Skeletal muscle satellite cell (primary cell): ENCODE measurements around the gene MEF2C.
"Not testable (repeated sequence)": the region's sequence is repeated elsewhere in the genome, so short reads cannot be mapped to it uniquely, and the experiment has no call there.

Experiments used
- H3K27me3 ChIP-seq: 2 replicates; pipeline ENCODE4 v1.7.0; 2013; ENCODE audit warnings: low read length; ENCODE audit not compliant: control insufficient read depth, insufficient read depth
- H3K36me3 ChIP-seq: 2 replicates; pipeline ENCODE4 v1.7.0; 2013; ENCODE audit warnings: mild to moderate bottlenecking, control low read depth, low read length; ENCODE audit not compliant: insufficient read depth
- H3K4me1 ChIP-seq: 2 replicates; pipeline ENCODE4 v1.7.0; 2013; ENCODE audit warnings: low read length; ENCODE audit not compliant: control insufficient read depth, insufficient read depth
- H3K4me2 ChIP-seq: 2 replicates; pipeline ENCODE4 v1.7.0; 2013; ENCODE audit warnings: mild to moderate bottlenecking, low read length
- H3K4me3 ChIP-seq: 2 replicates; pipeline ENCODE4 v1.7.0; 2013; ENCODE audit warnings: low read length
- H3K9ac ChIP-seq: 2 replicates; pipeline ENCODE4 v1.7.0; 2013; ENCODE audit warnings: mild to moderate bottlenecking, low read depth, low read length, moderate library complexity
- H3K9me3 ChIP-seq: replicated peaks from 2 replicates; pipeline ENCODE4 v1.7.0; 2013; ENCODE audit warnings: mild to moderate bottlenecking, control low read depth, low read length

Gene MEF2C

DNA sequence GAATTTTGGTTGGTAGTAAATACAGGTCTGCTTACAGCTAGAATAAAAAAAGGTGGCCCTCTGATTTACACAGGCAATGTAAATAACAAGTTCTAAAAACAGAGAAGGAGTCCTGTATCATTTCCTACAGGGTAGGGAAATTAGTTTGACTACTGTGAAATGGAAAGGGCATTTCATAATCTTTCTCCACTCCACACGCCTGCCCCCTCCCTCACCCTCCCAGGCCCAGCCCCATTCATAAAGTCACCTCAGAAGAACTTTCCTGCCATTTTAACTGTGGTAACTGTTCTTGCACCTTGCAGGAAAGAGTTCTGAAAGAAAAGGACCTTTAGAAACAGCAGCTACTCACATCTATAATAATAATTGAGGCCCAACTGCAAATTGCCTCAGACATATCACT, 69.7 kb downstream of the MEF2C start:
- H3K27me3 ChIP-seq, result no peaks in the 10 kb centered on the region
- no peak overlapping the region for H3K9ac ChIP-seq
- no peaks in the 10 kb centered on the region for H3K36me3 ChIP-seq
- H3K4me2 ChIP-seq, result no peak overlapping the region
- H3K4me3 ChIP-seq, result no peak overlapping the region
- H3K9me3 ChIP-seq, result no peaks in the 10 kb centered on the region
- no peaks in the 10 kb centered on the region for H3K4me1 ChIP-seq

DNA sequence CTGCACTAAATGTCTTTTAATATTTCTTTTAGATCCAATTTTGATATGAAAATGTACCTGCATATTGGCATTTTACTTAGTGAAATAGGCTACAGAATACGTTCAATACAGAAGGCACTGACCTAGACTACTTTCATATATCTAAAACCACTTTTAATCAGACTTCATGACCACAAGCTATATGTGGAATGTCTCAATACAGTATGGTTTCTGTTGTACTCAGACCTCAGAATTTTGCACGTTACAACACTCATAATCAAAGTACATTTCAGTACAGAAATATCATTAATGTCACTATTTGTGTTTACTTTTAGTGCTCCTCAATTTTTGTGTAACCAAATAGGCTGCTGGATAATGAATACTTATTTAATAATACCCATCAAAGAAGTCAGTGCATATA, 74.8 kb downstream of the MEF2C start:
- Histone ChIP-seq H3K4me3 (no peak overlapping the region), H3K36me3 (no peaks in the 10 kb centered on the region), H3K9ac (no peak overlapping the region), H3K4me1 (no peaks in the 10 kb centered on the region), H3K4me2 (no peak overlapping the region), H3K9me3 (no peaks in the 10 kb centered on the region), H3K27me3 (no peaks in the 10 kb centered on the region)

DNA sequence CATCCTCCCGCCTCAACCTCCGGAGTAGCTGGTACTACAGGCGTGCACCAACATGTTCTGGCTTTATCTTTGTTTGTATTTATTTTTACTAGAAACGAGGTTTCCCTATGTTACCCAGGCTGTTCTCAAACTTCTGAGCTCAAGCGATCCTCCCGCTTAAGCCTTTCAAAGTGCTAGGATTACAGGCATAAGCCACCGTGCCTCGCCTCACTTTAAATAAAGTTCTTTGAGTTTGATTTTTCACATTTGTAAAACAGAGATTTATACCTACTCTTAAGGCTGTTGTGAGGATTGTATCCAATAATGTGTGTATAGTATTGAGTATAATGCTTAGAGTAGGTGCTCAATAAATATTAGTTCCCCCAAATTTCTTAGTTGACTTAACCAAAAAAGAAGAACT, 75.7 kb downstream of the MEF2C start:
- no peak overlapping the region for H3K9ac ChIP-seq

DNA sequence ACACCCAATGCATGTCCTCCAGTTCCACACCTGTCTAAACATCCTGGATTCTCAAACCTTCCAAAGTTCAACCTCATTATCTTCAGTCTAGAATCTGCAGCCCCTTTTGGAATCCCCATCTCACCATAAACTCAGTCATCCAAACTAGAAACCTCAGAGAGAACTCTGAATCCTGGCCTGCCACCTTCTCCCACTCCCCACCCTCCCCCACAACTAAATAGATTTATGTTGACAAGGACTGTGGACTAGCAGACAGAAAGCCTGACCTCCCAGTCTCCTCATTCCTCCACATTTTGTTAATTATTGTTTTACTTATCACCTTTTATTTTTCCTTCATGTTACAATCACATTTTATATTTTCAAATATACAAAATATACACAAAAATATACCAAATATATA, 76.6 kb downstream of the MEF2C start:
- Histone ChIP-seq H3K27me3 (no peaks in the 10 kb centered on the region), H3K36me3 (no peaks in the 10 kb centered on the region), H3K9ac (no peak overlapping the region), H3K4me3 (no peak overlapping the region), H3K4me1 (no peaks in the 10 kb centered on the region), H3K4me2 (no peak overlapping the region), H3K9me3 (no peaks in the 10 kb centered on the region)

More for the DNA sequence above, 75.7 kb downstream of the MEF2C start:
- Histone ChIP-seq H3K4me3 (no peak overlapping the region), H3K4me1 (no peaks in the 10 kb centered on the region), H3K9me3 (no peaks in the 10 kb centered on the region), H3K4me2 (no peak overlapping the region), H3K36me3 (no peaks in the 10 kb centered on the region), H3K27me3 (no peaks in the 10 kb centered on the region)

DNA sequence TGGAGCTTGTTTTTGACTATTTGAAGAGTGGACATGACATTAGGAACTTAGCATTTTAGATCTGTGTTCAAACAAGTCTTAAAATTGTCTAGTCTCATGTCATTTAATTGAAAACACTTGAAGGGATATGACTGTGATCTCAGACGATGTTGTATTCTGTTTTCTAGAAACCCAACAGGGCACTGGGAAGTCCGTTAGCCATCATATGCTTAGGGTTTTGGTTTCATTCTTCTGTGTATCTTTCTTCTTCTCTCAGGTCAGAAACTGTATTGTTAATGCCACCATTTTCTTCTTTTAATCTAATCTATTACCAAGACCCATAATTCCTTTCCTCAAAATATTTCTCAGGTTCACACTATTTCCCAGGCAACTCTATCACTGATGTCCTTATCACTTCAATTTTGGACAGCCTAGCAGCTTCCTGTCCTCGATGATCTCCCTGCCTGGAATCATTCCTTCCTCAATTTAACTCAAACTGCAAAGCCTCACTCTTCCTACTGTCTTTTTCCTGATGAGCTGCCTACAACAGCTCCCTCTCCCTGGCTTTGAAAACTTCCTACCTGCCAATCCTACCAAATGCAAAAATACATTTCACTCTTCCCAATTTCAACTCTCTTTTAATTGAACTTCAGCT, 77.7 kb downstream of the MEF2C start:
- H3K36me3 ChIP-seq, result no peaks in the 10 kb centered on the region

DNA sequence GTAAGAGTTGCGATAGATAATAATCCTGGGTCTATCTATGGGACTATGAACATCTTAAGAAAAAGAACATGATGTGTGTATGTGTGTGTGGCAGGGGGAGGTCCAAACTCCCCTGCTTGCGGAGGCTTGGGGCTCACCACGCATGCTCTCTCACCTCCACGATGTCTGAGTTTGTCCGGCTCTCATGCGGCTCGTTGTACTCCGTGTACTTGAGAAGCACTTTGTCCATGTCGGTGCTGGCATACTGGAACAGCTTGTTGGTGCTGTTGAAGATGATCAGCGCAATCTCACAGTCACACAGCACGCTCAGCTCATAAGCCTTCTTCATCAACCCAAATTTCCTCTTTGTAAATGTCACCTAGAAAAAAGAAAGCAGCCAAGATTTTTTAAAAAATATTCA, 78.5 kb downstream of the MEF2C start:
- H3K9ac ChIP-seq, result no peak overlapping the region
- H3K9me3 ChIP-seq, result no peaks in the 10 kb centered on the region
- no peak overlapping the region for H3K4me2 ChIP-seq
- no peaks in the 10 kb centered on the region for H3K4me1 ChIP-seq
- H3K27me3 ChIP-seq, result no peaks in the 10 kb centered on the region
- no peak overlapping the region for H3K4me3 ChIP-seq
- no peaks in the 10 kb centered on the region for H3K36me3 ChIP-seq

More for the DNA sequence above, 77.7 kb downstream of the MEF2C start:
- Histone ChIP-seq H3K4me2 (no peak overlapping the region), H3K9ac (no peak overlapping the region), H3K4me3 (no peak overlapping the region), H3K27me3 (no peaks in the 10 kb centered on the region), H3K4me1 (no peaks in the 10 kb centered on the region), H3K9me3 (no peaks in the 10 kb centered on the region)

DNA sequence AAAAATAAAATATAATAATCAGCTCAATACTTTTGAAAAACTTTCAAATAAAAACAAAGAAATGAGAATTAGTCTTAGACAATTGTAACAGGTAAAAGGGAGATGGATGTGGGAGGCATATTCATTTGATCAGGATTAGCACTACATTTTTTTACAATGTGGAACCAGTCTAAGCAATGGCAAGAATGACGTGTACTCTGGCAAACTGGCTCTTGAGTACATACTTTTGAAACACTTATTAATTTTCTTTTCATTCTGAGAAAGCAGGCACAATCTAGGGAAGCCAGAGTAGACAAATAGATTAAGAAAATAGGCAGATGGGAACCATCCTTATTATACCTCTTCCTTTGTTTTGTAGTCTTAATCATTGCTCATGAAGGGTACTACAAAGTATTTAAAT, 79.7 kb downstream of the MEF2C start:
- H3K4me2 ChIP-seq, result no peak overlapping the region
- H3K9ac ChIP-seq, result no peak overlapping the region
- H3K9me3 ChIP-seq, result no peaks in the 10 kb centered on the region
- H3K4me1 ChIP-seq, result no peaks in the 10 kb centered on the region
- H3K4me3 ChIP-seq, result no peak overlapping the region
- H3K27me3 ChIP-seq, result no peaks in the 10 kb centered on the region
- no peaks in the 10 kb centered on the region for H3K36me3 ChIP-seq

DNA sequence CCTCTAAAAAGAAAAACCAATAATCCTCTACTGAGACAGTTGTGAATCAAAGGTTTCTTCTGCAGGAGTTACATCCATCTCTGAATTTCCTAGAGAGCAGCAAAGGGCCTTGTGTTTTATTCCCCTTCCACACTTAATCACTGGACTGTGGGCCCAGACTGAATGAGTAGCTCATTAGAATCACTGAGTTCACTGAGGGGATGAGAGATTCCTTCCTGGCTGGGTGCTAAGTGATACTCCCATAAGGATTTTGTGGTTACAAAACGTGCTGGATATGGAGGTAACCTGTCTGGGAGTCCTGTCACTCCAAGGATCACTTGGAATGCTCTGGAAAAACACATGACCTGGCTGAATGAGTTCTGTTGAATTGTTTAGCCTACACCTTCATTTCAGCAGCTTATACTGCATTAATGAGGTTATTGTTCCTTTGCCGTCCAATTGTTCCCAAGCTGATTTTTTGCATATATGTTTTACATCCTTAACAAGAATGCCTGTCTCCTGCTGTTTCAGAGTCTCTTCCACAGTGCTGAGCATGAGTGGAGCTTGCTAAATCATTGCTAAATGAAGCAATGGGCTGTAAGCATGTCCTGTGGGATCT, 82.9 kb downstream of the MEF2C start:
- H3K4me2 ChIP-seq, result no peak overlapping the region
- no peak overlapping the region for H3K9ac ChIP-seq
- no peak overlapping the region for H3K4me3 ChIP-seq
- H3K4me1 ChIP-seq, result no peaks in the 10 kb centered on the region
- no peaks in the 10 kb centered on the region for H3K27me3 ChIP-seq
- H3K36me3 ChIP-seq, result no peaks in the 10 kb centered on the region
- H3K9me3 ChIP-seq, result no peaks in the 10 kb centered on the region

DNA sequence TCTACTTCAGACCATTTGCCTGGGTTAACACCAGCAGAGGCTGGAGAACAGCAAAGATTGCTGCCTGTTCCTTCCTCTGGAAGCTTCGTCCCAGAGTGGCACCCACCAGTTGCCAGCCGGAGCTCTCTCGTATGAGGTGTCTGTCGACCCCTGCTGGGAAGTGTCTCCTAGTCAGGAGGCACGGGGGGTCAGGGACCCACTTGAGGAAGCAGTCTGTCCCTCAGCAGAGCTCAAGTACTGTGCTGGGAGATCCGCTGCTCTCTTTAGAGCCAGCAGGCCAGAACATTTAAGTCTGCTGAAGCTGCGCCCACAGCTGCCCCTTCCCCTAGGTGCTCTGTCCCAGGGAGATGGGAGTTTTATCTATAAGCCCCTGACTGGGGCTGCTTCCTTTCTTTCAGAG, 84.1 kb downstream of the MEF2C start:
- not testable (repeated sequence) for H3K4me3 ChIP-seq, H3K9ac ChIP-seq, H3K27me3 ChIP-seq, H3K4me2 ChIP-seq, H3K4me1 ChIP-seq, H3K9me3 ChIP-seq, H3K36me3 ChIP-seq

DNA sequence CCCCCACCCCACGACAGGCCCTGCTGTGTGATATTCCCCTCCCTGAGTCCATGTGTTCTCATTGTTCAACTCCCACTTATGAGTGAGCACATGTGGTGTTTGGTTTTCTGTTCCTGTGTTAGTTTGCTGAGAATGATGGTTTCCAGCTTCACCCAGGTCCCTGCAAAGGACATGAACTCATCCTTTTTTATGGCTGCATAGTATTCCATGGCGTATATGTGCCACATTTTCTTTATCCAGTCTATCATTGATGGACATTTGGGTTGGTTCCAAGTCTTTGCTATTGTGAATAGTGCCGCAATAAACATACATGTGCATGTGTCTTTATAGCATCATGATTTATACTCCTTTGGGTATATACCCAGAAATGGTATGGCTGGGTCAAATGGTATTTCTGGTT, 89.2 kb downstream of the MEF2C start:
- H3K4me2 ChIP-seq, H3K9me3 ChIP-seq, H3K4me1 ChIP-seq, H3K27me3 ChIP-seq, H3K9ac ChIP-seq, H3K36me3 ChIP-seq, H3K4me3 ChIP-seq: not testable (repeated sequence)

DNA sequence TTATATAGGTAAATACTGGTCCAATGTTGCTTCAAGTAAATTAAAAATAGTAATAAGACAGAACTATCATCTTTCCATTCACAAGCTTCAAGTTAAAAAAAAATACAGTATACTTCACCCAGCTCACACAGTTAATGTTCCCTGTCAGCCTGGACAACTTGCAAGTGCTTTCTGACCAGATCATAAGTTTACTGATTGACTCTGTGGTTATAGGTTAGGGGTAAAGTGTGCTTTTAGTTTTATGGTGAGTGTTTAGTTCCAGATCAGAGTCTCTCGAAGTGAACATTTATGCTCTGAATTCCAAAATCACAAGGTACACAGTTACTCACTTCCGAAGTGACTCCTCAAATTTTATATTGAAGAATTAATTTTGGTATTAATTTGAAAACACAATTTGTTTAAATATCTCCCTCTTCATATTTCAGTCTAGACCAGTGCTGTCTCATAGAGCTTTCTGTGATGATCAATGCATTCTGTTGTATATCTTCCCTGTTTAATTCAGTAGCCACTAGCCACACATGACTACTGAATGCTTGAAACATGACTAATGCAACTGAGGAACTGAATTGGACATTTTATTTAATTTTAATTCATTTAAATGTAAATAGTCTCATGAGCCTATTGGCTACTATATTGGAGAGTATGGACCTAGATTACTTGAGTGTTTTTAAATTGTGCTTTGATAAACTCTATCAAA, 90.7 kb downstream of the MEF2C start:
- Histone ChIP-seq H3K4me1 (peaks cover 4% of the 10 kb centered on the region), H3K9ac (peak overlapping the region; percentile 46), H3K4me2 (peak overlapping the region; percentile 36), H3K9me3 (no peaks in the 10 kb centered on the region), H3K4me3 (no peak overlapping the region), H3K27me3 (no peaks in the 10 kb centered on the region), H3K36me3 (no peaks in the 10 kb centered on the region)

DNA sequence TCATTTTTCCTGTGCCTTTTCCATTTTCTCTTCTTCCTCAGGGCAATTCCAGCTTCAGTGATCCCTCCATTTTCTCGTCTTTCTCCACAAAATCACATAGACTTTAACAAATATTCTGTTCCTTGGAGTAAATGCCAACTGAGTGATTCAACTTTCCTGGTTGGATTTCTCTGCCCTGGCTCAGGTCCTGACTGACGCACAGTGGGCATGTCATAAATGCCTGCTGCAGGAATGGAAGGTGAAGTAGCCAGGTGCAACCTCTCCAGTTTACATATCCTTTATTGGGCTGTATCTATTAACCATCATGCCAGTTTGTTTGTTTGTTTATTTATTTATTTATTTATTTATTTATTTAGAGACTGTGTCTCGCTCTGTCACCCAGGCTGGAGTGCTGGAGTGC, 95.1 kb downstream of the MEF2C start:
- H3K27me3 ChIP-seq, result no peaks in the 10 kb centered on the region

More for the DNA sequence above, 95.1 kb downstream of the MEF2C start:
- Histone ChIP-seq H3K9me3 (no peaks in the 10 kb centered on the region), H3K9ac (no peak overlapping the region), H3K36me3 (no peaks in the 10 kb centered on the region), H3K4me2 (no peak overlapping the region), H3K4me3 (no peak overlapping the region), H3K4me1 (peaks cover 27% of the 10 kb centered on the region)
